OCI-LY3 (cell line): ENCODE results near the gene MDM4.
"Not testable (repeated sequence)": the region's sequence is repeated elsewhere in the genome, so short reads cannot be mapped to it uniquely, and the experiment has no call there.

Experiments
- H2AFZ ChIP-seq: fragments of 200-600, 300-600 bp; shearing (Covaris generic); 2 replicates; pipeline ENCODE4 v1.6.0; 2014; ENCODE audit warnings: antibody characterized with exemption, low read depth, low read length
- H3K27ac ChIP-seq: fragments of 200-600, 300-600 bp; sonication (generic); 2 replicates; pipeline ENCODE4 v1.5.1; 2014; ENCODE audit warnings: mild to moderate bottlenecking, low read length, moderate library complexity, mixed read lengths
- H3K27me3 ChIP-seq: fragments of 200-600, 300-600 bp; sonication (generic); 2 replicates; pipeline ENCODE4 v1.6.1; 2014; ENCODE audit warnings: low read depth, low read length, mixed read lengths
- H3K36me3 ChIP-seq: fragments of 200-600, 300-600 bp; sonication (generic); replicated peaks from 2 replicates; pipeline ENCODE3; 2014; ENCODE audit warnings: low read depth, low read length, mixed read lengths
- H3K4me1 ChIP-seq: fragments of 300-600, 200-600 bp; sonication (generic); 2 replicates; pipeline ENCODE4 v1.6.1; 2014; ENCODE audit warnings: low read length, mixed read lengths
- H3K4me2 ChIP-seq: fragments of 200-600, 300-600 bp; sonication (generic); 2 replicates; pipeline ENCODE4 v1.6.1; 2014; ENCODE audit warnings: low read length, mixed read lengths
- H3K4me3 ChIP-seq: fragments of 300-600, 200-600 bp; sonication (generic); 2 replicates; pipeline ENCODE4 v1.5.1; 2014; ENCODE audit warnings: antibody characterized with exemption, mild to moderate bottlenecking, low read length, moderate library complexity
- H3K79me2 ChIP-seq: fragments of 300-600, 200-600 bp; shearing (Covaris generic); 2 replicates; pipeline ENCODE4 v1.6.1; 2014; ENCODE audit warnings: mild to moderate bottlenecking, low read length, mixed read lengths
- H3K9ac ChIP-seq: fragments of 300-600, 200-600 bp; shearing (Covaris generic); 2 replicates; pipeline ENCODE4 v1.6.0; 2014; ENCODE audit warnings: mild to moderate bottlenecking, low read length, moderate library complexity
- H3K9me3 ChIP-seq: fragments of 200-600, 300-600 bp; shearing (Covaris generic); 2 replicates; pipeline ENCODE4 v1.6.1; 2014; ENCODE audit warnings: low read length, mixed read lengths; ENCODE audit not compliant: insufficient read depth
- H4K20me1 ChIP-seq: fragments of 200-600, 300-600 bp; sonication (generic); 2 replicates; pipeline ENCODE4 v1.6.1; 2016; ENCODE audit warnings: low read length, mixed read lengths; ENCODE audit not compliant: insufficient read depth
- CTCF ChIP-seq: fragments of 200-600, 300-600 bp; sonication (generic); IDR thresholded peaks from 2 replicates; pipeline ENCODE4 v1.5.1; 2014; ENCODE audit warnings: antibody characterized with exemption, low read length, low read depth
- EZH2phosphoT487 ChIP-seq: fragments of 200-600 bp; shearing (Covaris generic); IDR thresholded peaks from 2 replicates; pipeline ENCODE4 v1.6.1; 2018; ENCODE audit warnings: antibody characterized with exemption, mixed run types, low read depth

MDM4 gene

GRCh38 chr1:204514828-204515227 lies 1.4 kb upstream of the MDM4 start:
- peaks cover 6% of the 10 kb centered on the region; the same call in 1 of the 2 replicates for H4K20me1 ChIP-seq
- no peaks in the 10 kb centered on the region for H3K9me3 ChIP-seq
- TF ChIP-seq EZH2phosphoT487 (no peak), CTCF (no peak)
- no peak overlapping the region for H2AFZ ChIP-seq
- peaks cover 36% of the 10 kb centered on the region for H3K79me2 ChIP-seq
- peaks cover 56% of the 10 kb centered on the region for H3K4me1 ChIP-seq
- 0 out of 2 replicates have a peak overlapping the region, but pooled peaks have one; percentile 17 for H3K4me2 ChIP-seq
- H3K36me3 ChIP-seq: peaks cover 28% of the 10 kb centered on the region
- no peaks in the 10 kb centered on the region for H3K27me3 ChIP-seq
- H3K4me3 ChIP-seq: no peak overlapping the region
- H3K9ac ChIP-seq: no peak overlapping the region
- H3K27ac ChIP-seq: peak overlapping the region; percentile 88

- H3K4me1 ChIP-seq: peaks cover 69% of the 10 kb centered on the region
- peak overlapping the region; percentile 96; the same call in 1 of the 2 replicates for H3K9ac ChIP-seq
- H3K9me3 ChIP-seq, H3K27me3 ChIP-seq, H2AFZ ChIP-seq: not testable (repeated sequence)
- peak overlapping the region; percentile 88 for H3K27ac ChIP-seq
- H3K79me2 ChIP-seq: peaks cover 62% of the 10 kb centered on the region
- H3K4me2 ChIP-seq: peak overlapping the region; percentile 92
- peaks cover 19% of the 10 kb centered on the region; the same call in 1 of the 2 replicates for H4K20me1 ChIP-seq
- peak overlapping the region; percentile 87 for H3K4me3 ChIP-seq
- H3K36me3 ChIP-seq: peaks cover 48% of the 10 kb centered on the region
These were observed 1.2 kb downstream of the MDM4 start for GRCh38 chr1:204517382-204517781.

- Histone ChIP-seq H3K27me3 (no peaks in the 10 kb centered on the region), H3K27ac (peak overlapping the region; percentile 70), H3K4me1 (peaks cover 62% of the 10 kb centered on the region), H3K4me3 (peak overlapping the region; percentile 36), H3K9ac (peak overlapping the region; percentile 6; the same call in 1 of the 2 replicates), H4K20me1 (peaks cover 31% of the 10 kb centered on the region; the same call in 1 of the 2 replicates), H3K4me2 (peak overlapping the region; percentile 51), H3K9me3 (peaks cover 18% of the 10 kb centered on the region; the same call in 1 of the 2 replicates), H3K79me2 (peaks cover 95% of the 10 kb centered on the region), H2AFZ (no peak overlapping the region), H3K36me3 (peaks cover 79% of the 10 kb centered on the region)
- TF ChIP-seq EZH2phosphoT487 (no peak), CTCF (no peak)
These were observed 4.9 kb downstream of the MDM4 start for GRCh38 chr1:204520834-204521709.

GRCh38 chr1:204521941-204522521 lies 5.8 kb downstream of the MDM4 start:
- peaks cover 31% of the 10 kb centered on the region; the same call in 1 of the 2 replicates for H4K20me1 ChIP-seq
- peaks cover 63% of the 10 kb centered on the region for H3K4me1 ChIP-seq
- H3K9ac ChIP-seq, H3K4me2 ChIP-seq, H2AFZ ChIP-seq, H3K27me3 ChIP-seq, H3K27ac ChIP-seq, H3K4me3 ChIP-seq: not testable (repeated sequence)
- peaks cover 86% of the 10 kb centered on the region for H3K36me3 ChIP-seq
- peaks cover 18% of the 10 kb centered on the region; the same call in 1 of the 2 replicates for H3K9me3 ChIP-seq
- H3K79me2 ChIP-seq: peaks cover 88% of the 10 kb centered on the region
